Neural cell (in vitro differentiated cells): ENCODE results near the gene BIRC5. TPM values are rescaled to one million over a fixed set of nuclear protein-coding genes. Genes with fewer than 3 reads are reported as not detected.

ENCODE experiments used
- H2AFZ ChIP-seq: fragments of 200-600, 300-800 bp; sonication (generic), shearing (Covaris generic); 2 replicates; pipeline ENCODE4 v1.6.0; 2014; ENCODE audit warnings: low read depth, mild to moderate bottlenecking, antibody characterized with exemption, low read length, moderate library complexity
- H3F3A ChIP-seq: fragments of 200-600 bp; shearing (Covaris generic); 2 replicates; pipeline ENCODE4 v1.6.1; 2016; ENCODE audit warnings: mild to moderate bottlenecking, moderate library complexity, mixed read lengths, antibody characterized with exemption, low read length; ENCODE audit not compliant: insufficient read depth, poor library complexity, severe bottlenecking
- H3K27ac ChIP-seq: fragments of 200-600, 300-800 bp; sonication (generic), shearing (Covaris generic); 2 replicates; pipeline ENCODE4 v1.5.1; 2014; ENCODE audit warnings: mild to moderate bottlenecking, low read length, moderate library complexity
- H3K27me3 ChIP-seq: fragments of 300-800, 200-600 bp; sonication (generic), shearing (Covaris generic); 2 replicates; pipeline ENCODE4 v1.6.0; 2014; ENCODE audit warnings: mild to moderate bottlenecking, low read depth, low read length, moderate library complexity; ENCODE audit not compliant: insufficient read depth
- H3K36me3 ChIP-seq: fragments of 300-800, 200-600 bp; sonication (generic), shearing (Covaris generic); 2 replicates; pipeline ENCODE4 v1.5.1; 2014; ENCODE audit warnings: mild to moderate bottlenecking, antibody characterized with exemption, low read length, moderate library complexity; ENCODE audit not compliant: insufficient read depth
- H3K4me2 ChIP-seq: fragments of 300-800, 200-600 bp; sonication (generic), shearing (Covaris generic); 2 replicates; pipeline ENCODE4 v1.6.0; 2014; ENCODE audit warnings: mild to moderate bottlenecking, low read length
- H3K4me3 ChIP-seq: fragments of 300-800, 200-600 bp; sonication (generic), shearing (Covaris generic); 2 replicates; pipeline ENCODE4 v1.5.1; 2014; ENCODE audit warnings: mild to moderate bottlenecking, low read length, moderate library complexity
- H3K79me2 ChIP-seq: fragments of 200-600 bp; shearing (Covaris generic); replicated peaks from 2 replicates; pipeline ENCODE4 v1.6.0; 2014; ENCODE audit warnings: mild to moderate bottlenecking, low read length, moderate library complexity; ENCODE audit not compliant: insufficient read depth
- H3K9ac ChIP-seq: fragments of 300-800, 200-600 bp; sonication (generic), shearing (Covaris generic); 2 replicates; pipeline ENCODE4 v1.6.1; 2016; ENCODE audit warnings: mild to moderate bottlenecking, low read length, mixed read lengths
- H3K9me2 ChIP-seq: fragments of 200-600 bp; shearing (Covaris generic); 2 replicates; pipeline ENCODE4 v1.6.1; 2016; ENCODE audit warnings: mild to moderate bottlenecking, low read length, mixed read lengths; ENCODE audit not compliant: insufficient read depth
- H3K9me3 ChIP-seq: fragments of 200-600, 300-800 bp; sonication (generic), shearing (Covaris generic); 2 replicates; pipeline ENCODE4 v1.6.1; 2016; ENCODE audit warnings: mild to moderate bottlenecking, mixed run types, low read length, moderate library complexity, mixed read lengths
- H4K20me1 ChIP-seq: fragments of 200-600 bp; shearing (Covaris generic); 2 replicates; pipeline ENCODE4 v1.6.1; 2016; ENCODE audit warnings: mild to moderate bottlenecking, mixed run types; ENCODE audit not compliant: insufficient read depth
- CTCF ChIP-seq: fragments of 450-650 bp; IDR thresholded peaks from 2 replicates; pipeline ENCODE4 v1.5.1; 2014; ENCODE audit warnings: antibody characterized with exemption, mild to moderate bottlenecking, moderate library complexity; ENCODE audit not compliant: poor library complexity, severe bottlenecking
- EP300 ChIP-seq: fragments of 450-650 bp; conservative IDR thresholded peaks from 2 replicates; pipeline ENCODE4 v1.6.1; 2014; ENCODE audit warnings: antibody characterized with exemption, mild to moderate bottlenecking, moderate library complexity; ENCODE audit not compliant: poor library complexity, severe bottlenecking
- EZH2 ChIP-seq: fragments of 200-600, 300-800 bp; shearing (Covaris generic), sonication (generic); IDR thresholded peaks from 2 replicates; pipeline ENCODE4 v1.6.1; 2014; ENCODE audit warnings: antibody characterized with exemption, low read length, borderline replicate concordance, mild to moderate bottlenecking; ENCODE audit not compliant: insufficient read depth, poor library complexity, severe bottlenecking
- MXI1 ChIP-seq: fragments of 450-650 bp; conservative IDR thresholded peaks from 2 replicates; pipeline ENCODE4 v1.6.1; 2014; ENCODE audit warnings: antibody characterized with exemption, mild to moderate bottlenecking; ENCODE audit not compliant: poor library complexity, severe bottlenecking
- POLR2AphosphoS5 ChIP-seq: IDR thresholded peaks from 2 replicates; pipeline ENCODE4 v1.6.1; 2012
- RAD21 ChIP-seq: fragments of 450-650 bp; conservative IDR thresholded peaks from 2 replicates; pipeline ENCODE4 v1.6.1; 2014; ENCODE audit warnings: antibody characterized with exemption, mild to moderate bottlenecking, moderate library complexity
- REST ChIP-seq: IDR thresholded peaks from 2 replicates; pipeline ENCODE4 v1.6.1; 2012; ENCODE audit warnings: borderline replicate concordance
- SMC3 ChIP-seq: fragments of 450-650 bp; conservative IDR thresholded peaks from 2 replicates; pipeline ENCODE4 v1.6.1; 2014; ENCODE audit warnings: antibody characterized with exemption, mild to moderate bottlenecking, moderate library complexity; ENCODE audit not compliant: poor library complexity
- TAF1 ChIP-seq: IDR thresholded peaks from 2 replicates; pipeline ENCODE4 v1.6.1; 2012; ENCODE audit warnings: low read depth
- polyA plus RNA-seq: library from polyadenylated mRNA; depleted of rRNA; stranded (reverse); fragments of >200 nt; gene quantifications from 2 replicates; pipeline ENCODE4 v1.2.3, GENCODE V29; 2014

The BIRC5 gene
- polyA plus RNA-seq, 1 donor from 2014 or later, result 1.4 TPM

GRCh38 chr17:78204387-78205123 lies 9.5 kb upstream of the BIRC5 start:
- H3K27ac ChIP-seq, result no peak overlapping the region
- TF ChIP-seq RAD21 (no peak), TAF1 (no peak), SMC3 (no peak), EZH2 (no peak), REST (no peak), CTCF (no peak), POLR2AphosphoS5 (no peak), EP300 (no peak), MXI1 (no peak)
- no peaks in the 10 kb centered on the region for H3K36me3 ChIP-seq
- no peaks in the 10 kb centered on the region for H3K27me3 ChIP-seq
- H3K9me3 ChIP-seq, result no peaks in the 10 kb centered on the region
- no peaks in the 10 kb centered on the region for H3K79me2 ChIP-seq
- H3F3A ChIP-seq, result no peaks in the 10 kb centered on the region
- no peaks in the 10 kb centered on the region for H3K9me2 ChIP-seq
- H3K4me2 ChIP-seq, result no peak overlapping the region
- no peak overlapping the region for H3K9ac ChIP-seq
- H4K20me1 ChIP-seq, result no peaks in the 10 kb centered on the region
- no peak overlapping the region for H3K4me3 ChIP-seq
- H2AFZ ChIP-seq, result no peak overlapping the region

- Histone ChIP-seq H3K27me3 (no peaks in the 10 kb centered on the region), H2AFZ (no peak overlapping the region), H3K27ac (no peak overlapping the region), H3F3A (no peaks in the 10 kb centered on the region), H4K20me1 (no peaks in the 10 kb centered on the region), H3K9me2 (no peaks in the 10 kb centered on the region), H3K9me3 (no peaks in the 10 kb centered on the region), H3K36me3 (no peaks in the 10 kb centered on the region), H3K4me2 (no peak overlapping the region), H3K4me3 (no peak overlapping the region), H3K79me2 (no peaks in the 10 kb centered on the region), H3K9ac (no peak overlapping the region)
- TF ChIP-seq SMC3, result no peak
- TF ChIP-seq REST, result no peak
- TF ChIP-seq EP300, result no peak
- no peak for TF ChIP-seq CTCF
- TF ChIP-seq TAF1, result no peak
- no peak for TF ChIP-seq POLR2AphosphoS5
- no peak for TF ChIP-seq MXI1
- TF ChIP-seq RAD21, result no peak
- TF ChIP-seq EZH2, result no peak
Measured at GRCh38 chr17:78205124-78205775, 8.8 kb upstream of the BIRC5 start.
